HEK293 (cell line): ENCODE results near the gene MMP24OS.

Experiments used
- BCL11A ChIP-seq: fragments of 450-650 bp; formaldehyde crosslinking; IDR thresholded peaks from 2 replicates; pipeline ENCODE4 v1.5.1; 2016; ENCODE audit warnings: low read depth, missing biosample characterization, missing genetic modification characterization
- BCL6B ChIP-seq: fragments of 450-650 bp; formaldehyde crosslinking; IDR thresholded peaks from 2 replicates; pipeline ENCODE4 v1.5.1; 2017; ENCODE audit warnings: missing biosample characterization, missing genetic modification characterization
- GLI2 ChIP-seq: fragments of 450-650 bp; formaldehyde crosslinking; IDR thresholded peaks from 2 replicates; pipeline ENCODE4; 2017; ENCODE audit warnings: missing biosample characterization, missing genetic modification characterization, low read depth, borderline replicate concordance
- IKZF3 ChIP-seq: fragments of 450-650 bp; IDR thresholded peaks from 2 replicates; pipeline ENCODE4 v1.5.0; 2018; ENCODE audit warnings: missing biosample characterization, mild to moderate bottlenecking, missing genetic modification characterization, moderate library complexity
- KLF1 ChIP-seq: fragments of 450-650 bp; formaldehyde crosslinking; IDR thresholded peaks from 2 replicates; pipeline ENCODE4 v1.5.1; 2016; ENCODE audit warnings: missing biosample characterization, missing genetic modification characterization
- KLF10 ChIP-seq: fragments of 450-650 bp; IDR thresholded peaks from 2 replicates; pipeline ENCODE4 v1.5.1; 2018; ENCODE audit warnings: missing biosample characterization, mild to moderate bottlenecking, missing genetic modification characterization
- KLF8 ChIP-seq: fragments of 450-650 bp; formaldehyde crosslinking; IDR thresholded peaks from 2 replicates; pipeline ENCODE4 v1.5.1; 2016; ENCODE audit warnings: missing biosample characterization, missing genetic modification characterization
- OSR2 ChIP-seq: fragments of 450-650 bp; formaldehyde crosslinking; IDR thresholded peaks from 2 replicates; pipeline ENCODE4 v1.5.1; 2016; ENCODE audit warnings: missing biosample characterization, missing genetic modification characterization
- REST ChIP-seq: fragments of 450-650 bp; formaldehyde crosslinking; IDR thresholded peaks from 2 replicates; pipeline ENCODE4 v1.5.1; 2016; ENCODE audit warnings: missing biosample characterization, missing genetic modification characterization
- SCRT1 ChIP-seq: fragments of 450-650 bp; formaldehyde crosslinking; IDR thresholded peaks from 2 replicates; pipeline ENCODE4 v1.5.1; 2016; ENCODE audit warnings: missing biosample characterization, missing genetic modification characterization, borderline replicate concordance
- TRIM28 ChIP-seq: IDR thresholded peaks from 2 replicates; pipeline ENCODE4 v1.6.1; 2011; ENCODE audit warnings: low read length, control low read depth, borderline replicate concordance
- ZBTB20 ChIP-seq: fragments of 450-650 bp; formaldehyde crosslinking; IDR thresholded peaks from 2 replicates; pipeline ENCODE4 v1.5.1; 2016; ENCODE audit warnings: missing biosample characterization, missing genetic modification characterization
- ZBTB21 ChIP-seq: fragments of 450-650 bp; formaldehyde crosslinking; IDR thresholded peaks from 2 replicates; pipeline ENCODE4 v1.5.1; 2017; ENCODE audit warnings: missing biosample characterization, missing genetic modification characterization
- ZFP3 ChIP-seq: fragments of 450-650 bp; formaldehyde crosslinking; IDR thresholded peaks from 2 replicates; pipeline ENCODE4 v1.5.1; 2016; ENCODE audit warnings: low read depth, missing biosample characterization, missing genetic modification characterization
- ZNF146 ChIP-seq: fragments of 450-650 bp; formaldehyde crosslinking; IDR thresholded peaks from 2 replicates; pipeline ENCODE4 v1.5.1; 2016; ENCODE audit warnings: missing biosample characterization, missing genetic modification characterization
- ZNF155 ChIP-seq: fragments of 450-650 bp; formaldehyde crosslinking; IDR thresholded peaks from 2 replicates; pipeline ENCODE4 v1.5.1; 2016; ENCODE audit warnings: missing biosample characterization, missing genetic modification characterization
- ZNF157 ChIP-seq: fragments of 450-650 bp; formaldehyde crosslinking; IDR thresholded peaks from 2 replicates; pipeline ENCODE4 v1.5.1; 2016; ENCODE audit warnings: missing biosample characterization, missing genetic modification characterization
- ZNF16 ChIP-seq: fragments of 450-650 bp; formaldehyde crosslinking; IDR thresholded peaks from 2 replicates; pipeline ENCODE4 v1.5.1; 2016; ENCODE audit warnings: low read depth, missing biosample characterization, missing genetic modification characterization
- ZNF169 ChIP-seq: fragments of 450-650 bp; formaldehyde crosslinking; IDR thresholded peaks from 2 replicates; pipeline ENCODE4 v1.5.1; 2016; ENCODE audit warnings: missing biosample characterization, missing genetic modification characterization
- ZNF184 ChIP-seq: fragments of 450-650 bp; IDR thresholded peaks from 2 replicates; pipeline ENCODE4 v1.5.1; 2018; ENCODE audit warnings: missing biosample characterization, mild to moderate bottlenecking, missing genetic modification characterization
- ZNF221 ChIP-seq: fragments of 450-650 bp; formaldehyde crosslinking; IDR thresholded peaks from 2 replicates; pipeline ENCODE4 v1.5.1; 2017; ENCODE audit warnings: missing biosample characterization, missing genetic modification characterization, borderline replicate concordance
- ZNF248 ChIP-seq: fragments of 450-650 bp; formaldehyde crosslinking; IDR thresholded peaks from 2 replicates; pipeline ENCODE4 v1.5.1; 2017; ENCODE audit warnings: missing biosample characterization, missing genetic modification characterization
- ZNF302 ChIP-seq: fragments of 450-650 bp; formaldehyde crosslinking; IDR thresholded peaks from 2 replicates; pipeline ENCODE4 v1.5.1; 2016; ENCODE audit warnings: missing biosample characterization, missing genetic modification characterization, low read depth
- ZNF362 ChIP-seq: fragments of 450-650 bp; formaldehyde crosslinking; IDR thresholded peaks from 2 replicates; pipeline ENCODE4 v1.5.1; 2016; ENCODE audit warnings: missing biosample characterization, missing genetic modification characterization
- ZNF366 ChIP-seq: fragments of 450-650 bp; formaldehyde crosslinking; conservative IDR thresholded peaks from 2 replicates; pipeline ENCODE4 v1.5.1; 2016; ENCODE audit warnings: missing biosample characterization, missing genetic modification characterization
- ZNF416 ChIP-seq: fragments of 450-650 bp; formaldehyde crosslinking; IDR thresholded peaks from 2 replicates; pipeline ENCODE4 v1.5.1; 2016; ENCODE audit warnings: missing biosample characterization, missing genetic modification characterization
- ZNF488 ChIP-seq: fragments of 450-650 bp; formaldehyde crosslinking; IDR thresholded peaks from 2 replicates; pipeline ENCODE4 v1.5.1; 2016; ENCODE audit warnings: missing biosample characterization, missing genetic modification characterization
- ZNF521 ChIP-seq: fragments of 450-650 bp; formaldehyde crosslinking; IDR thresholded peaks from 2 replicates; pipeline ENCODE4 v1.5.1; 2017; ENCODE audit warnings: missing biosample characterization, mild to moderate bottlenecking, missing genetic modification characterization
- ZNF600 ChIP-seq: fragments of 450-650 bp; formaldehyde crosslinking; IDR thresholded peaks from 2 replicates; pipeline ENCODE4 v1.5.1; 2016; ENCODE audit warnings: missing biosample characterization, missing genetic modification characterization
- ZNF664 ChIP-seq: fragments of 450-650 bp; formaldehyde crosslinking; IDR thresholded peaks from 2 replicates; pipeline ENCODE4 v1.5.1; 2016; ENCODE audit warnings: missing biosample characterization, missing genetic modification characterization
- ZNF785 ChIP-seq: fragments of 450-650 bp; formaldehyde crosslinking; IDR thresholded peaks from 2 replicates; pipeline ENCODE4 v1.5.1; 2016; ENCODE audit warnings: missing biosample characterization, missing genetic modification characterization
- ZSCAN18 ChIP-seq: fragments of 450-650 bp; formaldehyde crosslinking; IDR thresholded peaks from 2 replicates; pipeline ENCODE4 v1.5.1; 2016; ENCODE audit warnings: missing biosample characterization, missing genetic modification characterization
- ZSCAN23 ChIP-seq: fragments of 450-650 bp; formaldehyde crosslinking; IDR thresholded peaks from 2 replicates; pipeline ENCODE4 v1.5.1; 2016; ENCODE audit warnings: missing biosample characterization, missing genetic modification characterization
- ZXDB ChIP-seq: fragments of 450-650 bp; formaldehyde crosslinking; IDR thresholded peaks from 2 replicates; pipeline ENCODE4 v1.5.1; 2016; ENCODE audit warnings: missing biosample characterization, missing genetic modification characterization

The MMP24OS gene

GRCh38 chr20:35302421-35303335, 24.8 kb upstream of the MMP24OS start (continued):
- no peak for TF ChIP-seq ZSCAN18
- TF ChIP-seq ZNF155: no peak
- no peak for TF ChIP-seq SCRT1 (tag by site-specific recombination)
- no peak for TF ChIP-seq ZNF146 (tag by site-specific recombination)
- no peak for TF ChIP-seq ZBTB20 (tag by site-specific recombination)
- no peak for TF ChIP-seq IKZF3
- TF ChIP-seq OSR2 (tag by site-specific recombination): 0 out of 2 replicates have a peak, but pooled peaks have one; percentile 14
- no peak for TF ChIP-seq ZNF416 (tag by site-specific recombination)
- TF ChIP-seq ZNF664 (tag by site-specific recombination): peak; percentile 17; the same call in 1 of the 2 replicates
- no peak for TF ChIP-seq TRIM28
- no peak for TF ChIP-seq ZXDB
- TF ChIP-seq ZNF362 (tag by site-specific recombination): no peak
- TF ChIP-seq ZNF600: no peak
- TF ChIP-seq ZNF488 (tag by site-specific recombination): no peak
- no peak for TF ChIP-seq BCL6B (tag by site-specific recombination)
- TF ChIP-seq KLF10 (tag by site-specific recombination): no peak
- TF ChIP-seq ZNF366 (tag by site-specific recombination): 0 out of 2 replicates have a peak, but pooled peaks have one; percentile 13
- TF ChIP-seq ZNF521 (tag by site-specific recombination): no peak
- TF ChIP-seq ZNF785: no peak
- TF ChIP-seq ZNF302 (tag by site-specific recombination): no peak
- TF ChIP-seq GLI2 (tag by site-specific recombination): no peak
- no peak for TF ChIP-seq ZNF184
- no peak for TF ChIP-seq ZNF157
- TF ChIP-seq ZNF169 (tag by site-specific recombination): no peak
- no peak for TF ChIP-seq ZFP3
- TF ChIP-seq ZSCAN23 (tag by site-specific recombination): no peak
- no peak for TF ChIP-seq ZNF16
- no peak for TF ChIP-seq ZBTB21 (tag by site-specific recombination)
- no peak for TF ChIP-seq ZNF248 (tag by site-specific recombination)
- 0 out of 2 replicates have a peak, but pooled peaks have one; percentile 25 for TF ChIP-seq BCL11A
- TF ChIP-seq ZNF221 (tag by site-specific recombination): no peak
- no peak for TF ChIP-seq REST (tag by site-specific recombination)
- peak; percentile 28; the same call in 1 of the 2 replicates for TF ChIP-seq KLF1 (tag by site-specific recombination)
- no peak for TF ChIP-seq KLF8
